HepG2 (cell line): Measurements from ENCODE around the gene HOXA5. TPM values are rescaled to one million over a fixed set of nuclear protein-coding genes. Genes with fewer than 3 reads are reported as not detected.

Source experiments
- ATAC-seq: fragments of 200-7000 bp; cut with Tn5 transposase; 3 replicates; pipeline ENCODE4 v1.9.1; 2020; ENCODE audit warnings: mild to moderate bottlenecking, moderate library complexity
- BruUV-seq: library from RNA; stranded (reverse); fragments of 400-500 nt; replicated peaks from 2 replicates; lab custom pipeline; 2021; lab: Mats Ljungman, UMichigan
- CTCF ChIA-PET: fragments of 300-600 bp; formaldehyde crosslinking; extraction: SDS; loops from one replicate; lab custom pipeline; 2021; ENCODE audit warnings: low total read pairs, inconsistent platforms, low intra/inter-chr PET ratio; lab: Yijun Ruan, JAX
- POLR2A ChIA-PET: fragments of 350-600 bp; sonication (Branson Sonifier 250); formaldehyde crosslinking; loops from one replicate; lab custom pipeline; 2020; ENCODE audit warnings: antibody characterized with exemption, inconsistent platforms; lab: Yijun Ruan, JAX
- DNase-seq: peaks from one replicate; pipeline ENCODE4 v3.0.0-alpha.2; 2015; ENCODE audit warnings: low spot score
- FAIRE-seq: peaks from 3 replicates; lab custom pipeline; 2011; peaks lifted over from hg19 to GRCh38; lab: Jason Lieb, UNC
- H2AFZ ChIP-seq: one replicate; pipeline ENCODE4 v1.6.1; 2011; ENCODE audit warnings: low read length, inconsistent platforms
- H3K27ac ChIP-seq: fragments of 300-600 bp; 3 replicates; pipeline ENCODE4 v1.8.0; 2011; ENCODE audit warnings: mixed run types, mild to moderate bottlenecking, mixed read lengths, low read length, inconsistent platforms; ENCODE audit not compliant: insufficient read depth; ENCODE audit errors: extremely low read length
- H3K27me3 ChIP-seq, 2 experiments: fragments of 200-600 bp in 1 of 2; 2 replicates in 1 of 2; 3 replicates in 1 of 2; pipeline versions ENCODE4 v1.6.0 to v1.8.0; 2011; ENCODE audit warnings: low read length in 2 of 2, mild to moderate bottlenecking in 2 of 2, moderate library complexity in 2 of 2, inconsistent platforms in 1 of 2; ENCODE audit not compliant: insufficient read depth in 2 of 2, control insufficient read depth in 1 of 2
- H3K36me3 ChIP-seq, 2 experiments: fragments of 200-600 bp in 1 of 2; replicated peaks in 1 of 2; 2 replicates in 1 of 2; 3 replicates in 1 of 2; pipeline versions ENCODE4 v1.5.1 to v1.8.0; 2011; ENCODE audit warnings: low read length in 2 of 2, inconsistent platforms in 1 of 2; ENCODE audit not compliant: insufficient read depth in 2 of 2, control insufficient read depth in 1 of 2
- H3K4me1 ChIP-seq: 2 replicates; pipeline ENCODE4 v1.5.1; 2012; ENCODE audit warnings: low read length, inconsistent platforms; ENCODE audit not compliant: insufficient read depth
- H3K4me2 ChIP-seq: 2 replicates; pipeline ENCODE4 v1.6.0; 2011; ENCODE audit warnings: low read depth, low read length, inconsistent platforms
- H3K4me3 ChIP-seq, 3 experiments: fragments of 200-600 bp in 1 of 3; sonication (generic), shearing (Covaris generic) in 1 of 3; replicated peaks in 1 of 3; 2 replicates each; pipeline ENCODE4 v1.5.1; 2011 to 2016; ENCODE audit warnings: low read length in 3 of 3, inconsistent platforms in 2 of 3, low read depth in 2 of 3, mild to moderate bottlenecking in 2 of 3, control low read depth in 1 of 3, mixed read lengths in 1 of 3; ENCODE audit not compliant: insufficient read depth in 1 of 3
- H3K79me2 ChIP-seq: one replicate; pipeline ENCODE4 v1.6.1; 2011; ENCODE audit warnings: low read length, inconsistent platforms; ENCODE audit not compliant: insufficient read depth
- H3K9ac ChIP-seq: 2 replicates; pipeline ENCODE4 v1.6.0; 2011; ENCODE audit warnings: mild to moderate bottlenecking, low read depth, low read length, inconsistent platforms; ENCODE audit not compliant: insufficient read depth
- H3K9me3 ChIP-seq: 2 replicates; pipeline ENCODE4 v1.5.1; 2012; ENCODE audit warnings: mild to moderate bottlenecking, low read length
- H4K20me1 ChIP-seq: 2 replicates; pipeline ENCODE4 v1.6.0; 2011; ENCODE audit warnings: inconsistent platforms, mild to moderate bottlenecking, low read length, moderate library complexity; ENCODE audit not compliant: insufficient read depth
- RAD51 ChIP-seq: fragments of 450-650 bp; IDR thresholded peaks from 2 replicates; pipeline ENCODE4 v1.6.1; 2016; ENCODE audit warnings: borderline replicate concordance
- RARG ChIP-seq: sonication (generic); formaldehyde crosslinking; IDR thresholded peaks from 2 replicates; pipeline ENCODE4 v1.4.0; 2020; ENCODE audit warnings: low read depth, mild to moderate bottlenecking, missing genetic modification reagents
- THAP8 ChIP-seq: sonication (generic); formaldehyde crosslinking; IDR thresholded peaks from 2 replicates; pipeline ENCODE4 v1.5.1; 2020; ENCODE audit warnings: missing genetic modification reagents, mild to moderate bottlenecking, borderline replicate concordance
- USF2 ChIP-seq, 2 experiments: sonication (generic) in 1 of 2; formaldehyde crosslinking in 1 of 2; IDR thresholded peaks; 2 replicates each; pipeline versions ENCODE4 v1.5.1 to v1.6.1; 2011 to 2020; ENCODE audit warnings: borderline replicate concordance in 1 of 2, low read depth in 1 of 2, low read length in 1 of 2, mild to moderate bottlenecking in 1 of 2, missing genetic modification reagents in 1 of 2, moderate library complexity in 1 of 2
- ZNF687 ChIP-seq: sonication (generic); formaldehyde crosslinking; IDR thresholded peaks from 2 replicates; pipeline ENCODE4 v1.5.1; 2020; ENCODE audit warnings: mild to moderate bottlenecking, missing genetic modification reagents, moderate library complexity
- ZNF768 ChIP-seq: sonication (generic); formaldehyde crosslinking; IDR thresholded peaks from 2 replicates; pipeline ENCODE4 v1.4.0; 2020; ENCODE audit warnings: missing genetic modification reagents
- WGBS: methylation state at CpG from one replicate; pipeline ENCODE4 v1.1.6; 2017; ENCODE audit warnings: low lambda C conversion rate; 5-methylcytosine and 5-hydroxymethylcytosine counted together
- in situ Hi-C: cut with HindIII; loops from 2 replicates; pipeline ENCODE4 v1.10.0; 2017; ENCODE audit warnings: low pct_unique_long_range_greater_than_20kb; ENCODE audit not compliant: extremely low pct_ligation_motif_present
- intact Hi-C: fragments of 100-400 bp; cut with micrococcal nuclease; formaldehyde crosslinking; loops from one replicate; pipeline ENCODE4 v1.10.0; 2022; ENCODE audit not compliant: unreplicated experiment
- polyA plus RNA-seq, 8 experiments: library from polyadenylated mRNA; depleted of rRNA in 3 of 8; stranded (reverse) in 7 of 8; unstranded in 1 of 8; fragments of >200 nt; fragmentation: Illumina TruSeq in 4 of 8; extraction: Trizol in 4 of 8; gene quantifications; 2 replicates each; pipeline versions ENCODE4 v1.2.1 to v1.2.3, GENCODE V29; 2011 to 2016; ENCODE audit warnings: low read depth in 4 of 8, missing spikeins in 1 of 8, mixed read lengths in 1 of 8; ENCODE audit not compliant: insufficient read depth in 1 of 8
- total RNA-seq, 5 experiments: library from RNA; depleted of rRNA; stranded (reverse); fragments of >200 nt; fragmentation: Illumina TruSeq; extraction: Trizol; gene quantifications; 2 replicates each; pipeline ENCODE4 v1.2.3, GENCODE V29; 2016; ENCODE audit warnings: low read depth in 1 of 5

The HOXA5 gene
- total and polyA plus RNA-seq, 2 of the 13 experiments (the other 11 are each of a cell fraction or from before 2014, with no cell fraction given) = 3.2 to 3.6 TPM

GRCh38 chr7:27156508-27156898 lies 13.0 kb upstream of the HOXA5 start, which contains the start of gene HOXA7:
Gene HOXA7, minus strand, starts transcription at chr7:27156675. Its CDS starts 130 bp downstream, at chr7:27156545.
- no peak for ATAC-seq
- intact Hi-C loops = no loop called here
- POLR2A ChIA-PET = interaction anchor here (0.6 kb wide), 1 partner anchor 35 kb away, joined by 3 read pairs; no protein-coding TSS in a partner anchor

More at GRCh38 chr7:27156508-27156898, 13.0 kb upstream of the HOXA5 start, which contains the start of gene HOXA7:
- no peaks in the 10 kb centered on the region for H3K79me2 ChIP-seq
- WGBS = 46% methylated on average over 15 of the region's 33 CpGs
- H2AFZ ChIP-seq = no peak within 1 kb of the TSS
- CTCF ChIA-PET = no interaction called here
- peaks cover 6 to 56% of the 10 kb centered on the region in 2 experiments for H3K27me3 ChIP-seq
- in situ Hi-C loops = loop anchor here (5.0 to 25.0 kb wide), 2 partner anchors 789 to 1069 kb away; no protein-coding TSS in a partner anchor
- H3K4me2 ChIP-seq = peak within 1 kb of the TSS; percentile 60
- H3K9ac ChIP-seq = no peak within 1 kb of the TSS
- TF ChIP-seq THAP8 (CRISPR knock-in tag) (no peak), RAD51 (peak; percentile 47; the same call in 1 of the 2 replicates), USF2 (IDR thresholded peaks at IDR 0.05; ENCODE audit: low read depth, low read length) (peak; percentile 87), USF2 (CRISPR knock-in tag; IDR thresholded peaks at IDR 0.05; ENCODE audit: borderline replicate concordance) (peak; percentile 74; the same call in 1 of the 2 replicates), ZNF768 (CRISPR knock-in tag) (no peak), ZNF687 (CRISPR knock-in tag) (peak; percentile 12; the same call in 1 of the 2 replicates), RARG (no peak)
- H3K4me1 ChIP-seq = peaks cover 28% of the 10 kb centered on the region
- FAIRE-seq (no peak), DNase-seq (no peak)
- H4K20me1 ChIP-seq = no peaks in the 10 kb centered on the region
- H3K9me3 ChIP-seq = no peaks in the 10 kb centered on the region
- H3K27ac ChIP-seq = no peak within 1 kb of the TSS
- peak within 1 kb of the TSS; percentile 40 to 48 (median 42); a peak in 5 of 6 replicates for H3K4me3 ChIP-seq
- no peaks in the 10 kb centered on the region for H3K36me3 ChIP-seq
- BruUV-seq = no TSS peak
